ENCODE data around the gene SHB. TPM values are rescaled to one million over a fixed set of nuclear protein-coding genes. Genes with fewer than 3 reads are reported as not detected.

SHB gene
- total RNA-seq, 2 experiments from 2014 or later, result 0.41 to 1.0 TPM

- H3K36me3 ChIP-seq (ENCODE audit: insufficient read depth, low read length), result no peaks in the 10 kb centered on the region
- no peaks in the 10 kb centered on the region for H3K4me1 ChIP-seq (ENCODE audit: insufficient read depth, low read length, poor library complexity, severe bottlenecking)
- no peak overlapping the region for H3K4me3 ChIP-seq (ENCODE audit: low read depth, low read length, poor library complexity, severe bottlenecking)
- no peaks in the 10 kb centered on the region for H3K9me3 ChIP-seq (ENCODE audit: low read length)
- no peaks in the 10 kb centered on the region for H3K79me2 ChIP-seq (ENCODE audit: insufficient read depth, low read depth, low read length)
- DNase-seq (ENCODE audit: low spot score), result no peak
- ChIA-PET CTCF (ENCODE audit: unreplicated experiment) (no interaction called here), POLR2A (no interaction called here)
- H3K4me2 ChIP-seq (ENCODE audit: low read length), result no peak overlapping the region
- no peak overlapping the region for H3K27ac ChIP-seq (ENCODE audit: low read depth, low read length, poor library complexity, severe bottlenecking)
- TF ChIP-seq, protein P1, sequence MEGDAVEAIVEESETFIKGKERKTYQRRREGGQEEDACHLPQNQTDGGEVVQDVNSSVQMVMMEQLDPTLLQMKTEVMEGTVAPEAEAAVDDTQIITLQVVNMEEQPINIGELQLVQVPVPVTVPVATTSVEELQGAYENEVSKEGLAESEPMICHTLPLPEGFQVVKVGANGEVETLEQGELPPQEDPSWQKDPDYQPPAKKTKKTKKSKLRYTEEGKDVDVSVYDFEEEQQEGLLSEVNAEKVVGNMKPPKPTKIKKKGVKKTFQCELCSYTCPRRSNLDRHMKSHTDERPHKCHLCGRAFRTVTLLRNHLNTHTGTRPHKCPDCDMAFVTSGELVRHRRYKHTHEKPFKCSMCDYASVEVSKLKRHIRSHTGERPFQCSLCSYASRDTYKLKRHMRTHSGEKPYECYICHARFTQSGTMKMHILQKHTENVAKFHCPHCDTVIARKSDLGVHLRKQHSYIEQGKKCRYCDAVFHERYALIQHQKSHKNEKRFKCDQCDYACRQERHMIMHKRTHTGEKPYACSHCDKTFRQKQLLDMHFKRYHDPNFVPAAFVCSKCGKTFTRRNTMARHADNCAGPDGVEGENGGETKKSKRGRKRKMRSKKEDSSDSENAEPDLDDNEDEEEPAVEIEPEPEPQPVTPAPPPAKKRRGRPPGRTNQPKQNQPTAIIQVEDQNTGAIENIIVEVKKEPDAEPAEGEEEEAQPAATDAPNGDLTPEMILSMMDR (conservative IDR thresholded peaks at IDR 0.05; ENCODE audit: low read length), result no peak
- TF ChIP-seq EZH2phosphoT487 (IDR thresholded peaks at IDR 0.05; ENCODE audit: borderline replicate concordance, low read depth, low read length), result no peak
- no peak overlapping the region for H2AFZ ChIP-seq (ENCODE audit: low read length)
- no peaks in the 10 kb centered on the region for H4K20me1 ChIP-seq (ENCODE audit: insufficient read depth, low read length)
- BruUV-seq (replicated peaks), result no TSS peak
- no peaks in the 10 kb centered on the region for H3K9me2 ChIP-seq (ENCODE audit: insufficient read depth, low read length)
- intact Hi-C loops (cut with micrococcal nuclease; ENCODE audit: unreplicated experiment), result no loop called here
Measured at GRCh38 chr9:37984278-37984671, 84.8 kb downstream of the SHB start.

- no peak for DNase-seq (ENCODE audit: low spot score)
- intact Hi-C loops (cut with micrococcal nuclease; ENCODE audit: unreplicated experiment), result no loop called here
- no peak overlapping the region for H3K4me3 ChIP-seq (ENCODE audit: low read depth, low read length, poor library complexity, severe bottlenecking)
- H4K20me1 ChIP-seq (ENCODE audit: insufficient read depth, low read length), result no peaks in the 10 kb centered on the region
- no TSS peak for BruUV-seq (replicated peaks)
- H3K9me3 ChIP-seq (ENCODE audit: low read length), result no peaks in the 10 kb centered on the region
- H3K27ac ChIP-seq (ENCODE audit: low read depth, low read length, poor library complexity, severe bottlenecking), result no peak overlapping the region
- H3K36me3 ChIP-seq (ENCODE audit: insufficient read depth, low read length), result no peaks in the 10 kb centered on the region
- TF ChIP-seq EZH2phosphoT487 (IDR thresholded peaks at IDR 0.05; ENCODE audit: borderline replicate concordance, low read depth, low read length), result no peak
- TF ChIP-seq, protein P1 (conservative IDR thresholded peaks at IDR 0.05; ENCODE audit: low read length), result no peak
- H3K4me2 ChIP-seq (ENCODE audit: low read length), result no peak overlapping the region
- no peaks in the 10 kb centered on the region for H3K4me1 ChIP-seq (ENCODE audit: insufficient read depth, low read length, poor library complexity, severe bottlenecking)
- POLR2A ChIA-PET, result interaction anchor here (0.6 kb wide), 1 partner anchor 1029 kb away, joined by 3 read pairs; no protein-coding TSS in a partner anchor
- H2AFZ ChIP-seq (ENCODE audit: low read length), result no peak overlapping the region
- no peaks in the 10 kb centered on the region for H3K9me2 ChIP-seq (ENCODE audit: insufficient read depth, low read length)
- H3K79me2 ChIP-seq (ENCODE audit: insufficient read depth, low read depth, low read length), result no peaks in the 10 kb centered on the region
- CTCF ChIA-PET (ENCODE audit: unreplicated experiment), result no interaction called here
Measured at GRCh38 chr9:37983381-37984067, 85.5 kb downstream of the SHB start.

GRCh38 chr9:37979844-37980243 is 89.2 kb downstream of the SHB start:
- BruUV-seq (replicated peaks), result no TSS peak
- Histone ChIP-seq H3K9me3 (ENCODE audit: low read length) (no peaks in the 10 kb centered on the region), H3K4me2 (ENCODE audit: low read length) (no peak overlapping the region), H3K79me2 (ENCODE audit: insufficient read depth, low read depth, low read length) (no peaks in the 10 kb centered on the region), H4K20me1 (ENCODE audit: insufficient read depth, low read length) (no peaks in the 10 kb centered on the region), H3K36me3 (ENCODE audit: insufficient read depth, low read length) (no peaks in the 10 kb centered on the region), H3K9me2 (ENCODE audit: insufficient read depth, low read length) (no peaks in the 10 kb centered on the region), H3K4me1 (ENCODE audit: insufficient read depth, low read length, poor library complexity, severe bottlenecking) (no peaks in the 10 kb centered on the region), H3K27ac (ENCODE audit: low read depth, low read length, poor library complexity, severe bottlenecking) (no peak overlapping the region), H2AFZ (ENCODE audit: low read length) (no peak overlapping the region), H3K4me3 (ENCODE audit: low read depth, low read length, poor library complexity, severe bottlenecking) (no peak overlapping the region)
- TF ChIP-seq EZH2phosphoT487 (IDR thresholded peaks at IDR 0.05; ENCODE audit: borderline replicate concordance, low read depth, low read length), result no peak
- TF ChIP-seq, protein P1 (conservative IDR thresholded peaks at IDR 0.05; ENCODE audit: low read length), result no peak
- POLR2A ChIA-PET, result no interaction called here
- intact Hi-C loops (cut with micrococcal nuclease; ENCODE audit: unreplicated experiment), result no loop called here
- CTCF ChIA-PET (ENCODE audit: unreplicated experiment), result no interaction called here
- DNase-seq (ENCODE audit: low spot score), result no peak
